OCI-LY3 (cell line): ENCODE results near the gene VENTX.

Experiments
- H2AFZ ChIP-seq: fragments of 200-600, 300-600 bp; shearing (Covaris generic); 2 replicates; pipeline ENCODE4 v1.6.0; 2014; ENCODE audit warnings: antibody characterized with exemption, low read depth, low read length
- H3K27ac ChIP-seq: fragments of 200-600, 300-600 bp; sonication (generic); 2 replicates; pipeline ENCODE4 v1.5.1; 2014; ENCODE audit warnings: mild to moderate bottlenecking, low read length, moderate library complexity, mixed read lengths
- H3K27me3 ChIP-seq: fragments of 200-600, 300-600 bp; sonication (generic); 2 replicates; pipeline ENCODE4 v1.6.1; 2014; ENCODE audit warnings: low read depth, low read length, mixed read lengths
- H3K36me3 ChIP-seq: fragments of 200-600, 300-600 bp; sonication (generic); replicated peaks from 2 replicates; pipeline ENCODE3; 2014; ENCODE audit warnings: low read depth, low read length, mixed read lengths
- H3K4me1 ChIP-seq: fragments of 300-600, 200-600 bp; sonication (generic); 2 replicates; pipeline ENCODE4 v1.6.1; 2014; ENCODE audit warnings: low read length, mixed read lengths
- H3K4me2 ChIP-seq: fragments of 200-600, 300-600 bp; sonication (generic); 2 replicates; pipeline ENCODE4 v1.6.1; 2014; ENCODE audit warnings: low read length, mixed read lengths
- H3K4me3 ChIP-seq: fragments of 300-600, 200-600 bp; sonication (generic); 2 replicates; pipeline ENCODE4 v1.5.1; 2014; ENCODE audit warnings: antibody characterized with exemption, mild to moderate bottlenecking, low read length, moderate library complexity
- H3K79me2 ChIP-seq: fragments of 300-600, 200-600 bp; shearing (Covaris generic); 2 replicates; pipeline ENCODE4 v1.6.1; 2014; ENCODE audit warnings: mild to moderate bottlenecking, low read length, mixed read lengths
- H3K9ac ChIP-seq: fragments of 300-600, 200-600 bp; shearing (Covaris generic); 2 replicates; pipeline ENCODE4 v1.6.0; 2014; ENCODE audit warnings: mild to moderate bottlenecking, low read length, moderate library complexity
- H3K9me3 ChIP-seq: fragments of 200-600, 300-600 bp; shearing (Covaris generic); 2 replicates; pipeline ENCODE4 v1.6.1; 2014; ENCODE audit warnings: low read length, mixed read lengths; ENCODE audit not compliant: insufficient read depth
- H4K20me1 ChIP-seq: fragments of 200-600, 300-600 bp; sonication (generic); 2 replicates; pipeline ENCODE4 v1.6.1; 2016; ENCODE audit warnings: low read length, mixed read lengths; ENCODE audit not compliant: insufficient read depth
- EZH2phosphoT487 ChIP-seq: fragments of 200-600 bp; shearing (Covaris generic); IDR thresholded peaks from 2 replicates; pipeline ENCODE4 v1.6.1; 2018; ENCODE audit warnings: antibody characterized with exemption, mixed run types, low read depth
- TF ChIP-seq, protein P1 (sequence below): fragments of 200-600, 300-600 bp; sonication (generic); IDR thresholded peaks from 2 replicates; pipeline ENCODE4 v1.5.1; 2014; ENCODE audit warnings: antibody characterized with exemption, low read length, low read depth

VENTX gene

DNA sequence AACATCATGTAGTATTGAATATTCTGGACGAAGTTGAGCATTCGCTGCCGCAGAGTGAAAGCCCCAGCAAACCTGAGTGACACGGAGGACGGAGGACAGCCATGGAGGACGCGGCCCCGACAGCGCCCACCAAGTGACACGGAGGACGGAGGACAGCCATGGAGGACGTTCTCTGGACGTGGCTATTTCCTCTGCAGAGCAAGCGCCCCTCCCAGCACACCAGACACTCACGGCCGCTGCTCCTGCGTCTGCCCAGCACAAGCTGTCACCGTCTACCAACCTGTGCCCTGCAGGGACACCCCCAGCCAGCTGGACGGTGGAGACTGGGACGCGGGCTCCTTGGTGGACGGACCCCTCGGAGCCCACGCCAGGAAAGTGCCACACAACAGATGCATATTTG lies 46.3 kb downstream of the VENTX start:
- H3K9me3 ChIP-seq: no peaks in the 10 kb centered on the region
- no peaks in the 10 kb centered on the region for H3K36me3 ChIP-seq
- no peaks in the 10 kb centered on the region for H3K27me3 ChIP-seq
- H3K79me2 ChIP-seq: no peaks in the 10 kb centered on the region
- no peak for TF ChIP-seq EZH2phosphoT487
- TF ChIP-seq, protein P1, sequence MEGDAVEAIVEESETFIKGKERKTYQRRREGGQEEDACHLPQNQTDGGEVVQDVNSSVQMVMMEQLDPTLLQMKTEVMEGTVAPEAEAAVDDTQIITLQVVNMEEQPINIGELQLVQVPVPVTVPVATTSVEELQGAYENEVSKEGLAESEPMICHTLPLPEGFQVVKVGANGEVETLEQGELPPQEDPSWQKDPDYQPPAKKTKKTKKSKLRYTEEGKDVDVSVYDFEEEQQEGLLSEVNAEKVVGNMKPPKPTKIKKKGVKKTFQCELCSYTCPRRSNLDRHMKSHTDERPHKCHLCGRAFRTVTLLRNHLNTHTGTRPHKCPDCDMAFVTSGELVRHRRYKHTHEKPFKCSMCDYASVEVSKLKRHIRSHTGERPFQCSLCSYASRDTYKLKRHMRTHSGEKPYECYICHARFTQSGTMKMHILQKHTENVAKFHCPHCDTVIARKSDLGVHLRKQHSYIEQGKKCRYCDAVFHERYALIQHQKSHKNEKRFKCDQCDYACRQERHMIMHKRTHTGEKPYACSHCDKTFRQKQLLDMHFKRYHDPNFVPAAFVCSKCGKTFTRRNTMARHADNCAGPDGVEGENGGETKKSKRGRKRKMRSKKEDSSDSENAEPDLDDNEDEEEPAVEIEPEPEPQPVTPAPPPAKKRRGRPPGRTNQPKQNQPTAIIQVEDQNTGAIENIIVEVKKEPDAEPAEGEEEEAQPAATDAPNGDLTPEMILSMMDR: no peak
- H3K4me2 ChIP-seq: no peak overlapping the region
- H4K20me1 ChIP-seq: no peaks in the 10 kb centered on the region
- no peaks in the 10 kb centered on the region for H3K4me1 ChIP-seq
- H3K4me3 ChIP-seq: no peak overlapping the region
- no peak overlapping the region for H3K9ac ChIP-seq
- no peak overlapping the region for H2AFZ ChIP-seq
- no peak overlapping the region for H3K27ac ChIP-seq

DNA sequence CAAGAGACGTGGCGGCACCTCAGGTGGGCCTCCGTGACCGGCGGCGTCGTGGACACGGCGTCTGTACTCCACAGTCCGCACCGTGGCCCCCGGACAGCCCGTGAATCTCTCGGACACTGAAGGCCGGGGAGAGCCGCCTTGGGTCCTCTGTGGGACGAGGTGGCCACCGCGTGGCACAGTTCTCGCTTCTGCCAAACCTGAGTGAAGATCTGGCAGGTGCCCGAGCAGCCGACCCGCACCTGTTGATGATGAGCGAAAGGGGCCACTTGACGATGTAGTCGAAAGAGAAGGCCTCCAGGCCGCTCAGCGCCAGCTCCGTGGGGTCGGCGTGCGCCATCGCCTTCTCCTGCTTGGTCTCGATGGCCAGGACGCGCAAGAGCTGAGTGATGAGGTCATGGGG lies 47.6 kb downstream of the VENTX start:
- Histone ChIP-seq H3K4me1 (no peaks in the 10 kb centered on the region), H3K36me3 (no peaks in the 10 kb centered on the region)

DNA sequence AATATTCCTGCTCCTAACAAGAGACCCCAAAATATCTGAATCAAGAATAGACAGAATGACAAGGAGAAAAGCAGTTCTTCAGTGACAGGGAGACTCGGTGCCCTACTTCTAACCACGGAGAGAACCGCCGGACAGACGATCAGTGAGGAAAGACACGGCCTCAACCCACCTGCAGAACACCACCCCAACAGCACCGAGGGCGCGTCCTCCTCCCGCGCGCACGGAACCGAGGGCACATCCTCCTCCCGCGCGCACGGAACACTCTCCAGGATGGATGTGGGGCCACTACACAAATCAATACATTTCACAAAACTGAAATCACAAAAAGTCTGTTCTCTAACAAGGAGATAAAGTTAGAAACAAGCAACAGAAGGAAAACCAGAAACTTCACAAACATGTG lies 48.7 kb downstream of the VENTX start:
- Histone ChIP-seq H3K27me3 (no peaks in the 10 kb centered on the region), H3K4me2 (no peak overlapping the region), H3K79me2 (no peaks in the 10 kb centered on the region), H4K20me1 (no peaks in the 10 kb centered on the region), H3K4me3 (no peak overlapping the region), H2AFZ (no peak overlapping the region), H3K4me1 (no peaks in the 10 kb centered on the region), H3K27ac (no peak overlapping the region), H3K36me3 (no peaks in the 10 kb centered on the region), H3K9me3 (no peaks in the 10 kb centered on the region), H3K9ac (no peak overlapping the region)
- TF ChIP-seq EZH2phosphoT487: no peak
- TF ChIP-seq, protein P1: no peak

More for the DNA sequence above, 47.6 kb downstream of the VENTX start:
- H3K27ac ChIP-seq: no peak overlapping the region
- H4K20me1 ChIP-seq: no peaks in the 10 kb centered on the region
- no peaks in the 10 kb centered on the region for H3K79me2 ChIP-seq
- no peak for TF ChIP-seq EZH2phosphoT487
- TF ChIP-seq, protein P1: no peak
- no peak overlapping the region for H3K4me2 ChIP-seq
- H2AFZ ChIP-seq: no peak overlapping the region
- H3K9me3 ChIP-seq: no peaks in the 10 kb centered on the region
- H3K9ac ChIP-seq: no peak overlapping the region
- H3K27me3 ChIP-seq: no peaks in the 10 kb centered on the region
- H3K4me3 ChIP-seq: no peak overlapping the region

DNA sequence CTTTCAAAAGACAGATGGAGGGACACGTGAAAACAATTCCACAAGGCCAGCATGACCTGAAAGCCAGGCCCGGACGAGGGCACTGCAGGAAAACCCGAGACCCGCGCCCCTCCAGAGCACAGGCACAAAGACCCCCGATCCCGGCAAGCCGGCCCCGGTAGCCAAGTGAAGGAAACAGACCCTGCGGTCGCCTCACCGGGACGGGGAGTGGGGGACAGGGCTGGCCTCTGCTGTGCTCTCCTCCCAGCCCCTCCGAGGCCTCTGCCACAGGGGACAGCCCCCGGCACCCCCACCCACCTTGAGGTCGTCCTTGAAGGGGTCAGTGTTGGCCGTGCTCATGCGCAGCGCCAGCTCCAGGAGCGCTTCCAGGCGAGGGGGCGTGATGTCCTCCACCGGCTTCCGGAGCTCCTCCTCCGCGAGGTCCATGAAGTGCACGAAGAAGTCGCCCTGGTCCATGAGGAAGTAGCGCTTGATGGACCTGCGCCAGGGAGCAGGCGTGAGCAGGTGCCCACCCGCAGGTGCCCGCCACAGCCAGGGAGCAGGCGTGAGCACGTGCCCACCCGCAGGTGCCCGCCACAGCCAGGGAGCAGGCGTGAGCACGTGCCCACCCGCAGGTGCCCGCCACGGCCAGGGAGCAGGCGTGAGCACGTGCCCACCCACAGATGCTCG lies 50.3 kb downstream of the VENTX start:
- Histone ChIP-seq H3K4me3 (no peak overlapping the region), H3K9me3 (no peaks in the 10 kb centered on the region), H3K27me3 (no peaks in the 10 kb centered on the region), H3K27ac (no peak overlapping the region), H3K4me2 (no peak overlapping the region), H2AFZ (no peak overlapping the region), H3K36me3 (no peaks in the 10 kb centered on the region), H3K4me1 (no peaks in the 10 kb centered on the region), H3K79me2 (no peaks in the 10 kb centered on the region), H4K20me1 (no peaks in the 10 kb centered on the region), H3K9ac (no peak overlapping the region)
- TF ChIP-seq EZH2phosphoT487: no peak
- TF ChIP-seq, protein P1: no peak
